AG04450 (cell line): ENCODE measurements around the gene MUTYH. TPM values are rescaled to one million over a fixed set of nuclear protein-coding genes. Genes with fewer than 3 reads are reported as not detected.

Source experiments
- CTCF ChIA-PET: fragments of 300-600, 350-600 bp; formaldehyde crosslinking; extraction: SDS; loops from one replicate; lab custom pipeline; 2022; ENCODE audit warnings: antibody characterized with exemption, inconsistent platforms; lab: Charles Lee
- POLR2A ChIA-PET: fragments of 350-600 bp; formaldehyde crosslinking; extraction: SDS; loops from one replicate; lab custom pipeline; 2021; ENCODE audit warnings: antibody characterized with exemption, inconsistent platforms; lab: Yijun Ruan, JAX
- DNase-seq: peaks from one replicate; pipeline ENCODE4 v3.0.0-alpha.2; 2011; ENCODE audit warnings: low read depth, low spot score
- H3K27ac ChIP-seq: one replicate; pipeline ENCODE4 v1.5.1; 2012; ENCODE audit warnings: low read depth, low read length, control low read depth
- H3K27me3 ChIP-seq: one replicate; pipeline ENCODE4 v1.6.0; 2012; ENCODE audit warnings: low read length; ENCODE audit not compliant: control insufficient read depth, insufficient read depth
- H3K4me3 ChIP-seq: 2 replicates; pipeline ENCODE4 v1.5.1; 2011; ENCODE audit warnings: mild to moderate bottlenecking, low read depth, low read length, control low read depth
- H3K9me3 ChIP-seq: 2 replicates; pipeline ENCODE4 v1.5.1; 2012; ENCODE audit warnings: low read length; ENCODE audit not compliant: control insufficient read depth, insufficient read depth
- CTCF ChIP-seq: IDR thresholded peaks from 2 replicates; pipeline ENCODE4 v1.5.1; 2011; ENCODE audit warnings: low read depth, low read length, control low read depth, inconsistent platforms
- polyA plus RNA-seq: library from polyadenylated mRNA; depleted of rRNA; stranded (reverse); fragments of >200 nt; gene quantifications from 2 replicates; pipeline ENCODE4 v1.2.3, GENCODE V29; 2011

MUTYH gene
- polyA plus RNA-seq, 1 experiment = 5.8 TPM

GRCh38 chr1:45348020-45348419 lies 7.8 kb upstream of the MUTYH start:
- CTCF ChIA-PET = interaction anchor here (0.5 to 5.8 kb wide), 10 partner anchors 9 to 334 kb away, joined by 3 to 41 read pairs (median 4); partner anchors contain the start of gene TESK2
- H3K4me3 ChIP-seq = no peak overlapping the region
- H3K9me3 ChIP-seq = no peaks in the 10 kb centered on the region
- DNase-seq = no peak
- no peak overlapping the region for H3K27ac ChIP-seq
- no peaks in the 10 kb centered on the region for H3K27me3 ChIP-seq
- POLR2A ChIA-PET = interaction anchor here (1.6 to 2.2 kb wide), 3 partner anchors 9 to 337 kb away, joined by 3 to 12 read pairs (median 6); partner anchors contain the start of genes HECTD3, PRDX1 and TOE1
- no peak for TF ChIP-seq CTCF

DNA sequence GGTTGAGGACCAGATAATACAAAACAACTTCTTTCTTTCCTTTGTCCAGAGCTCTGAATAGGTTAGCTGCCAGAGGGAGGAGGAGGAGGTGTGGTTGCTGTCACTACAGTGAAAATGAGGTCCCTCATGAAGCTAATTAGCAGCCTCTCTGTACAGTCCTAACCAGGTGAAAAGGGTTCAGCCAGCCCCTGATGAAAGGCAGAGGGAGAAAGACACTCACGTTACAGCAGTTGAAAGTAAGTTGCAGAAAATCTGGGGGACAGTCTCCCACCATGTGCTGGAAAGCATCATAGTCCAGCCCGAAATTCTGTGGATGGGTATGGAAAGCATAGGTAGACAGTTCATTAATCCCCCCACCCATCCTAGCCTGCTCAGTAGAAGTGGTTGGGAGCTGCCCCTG lies 6.2 kb upstream of the MUTYH start:
- CTCF ChIA-PET = interaction anchor here (5.6 to 5.8 kb wide), 2 partner anchors 13 to 147 kb away, joined by 41 read pairs; partner anchors contain the start of gene TESK2
- no peaks in the 10 kb centered on the region for H3K27me3 ChIP-seq
- no peak overlapping the region for H3K4me3 ChIP-seq
- H3K27ac ChIP-seq = no peak overlapping the region
- no peak for TF ChIP-seq CTCF
- DNase-seq = no peak
- no peaks in the 10 kb centered on the region for H3K9me3 ChIP-seq
- POLR2A ChIA-PET = interaction anchor here (0.6 to 1.6 kb wide), 2 partner anchors 16 to 154 kb away, joined by 4 to 7 read pairs; partner anchors contain the start of genes CCDC163 and MMACHC

- no peak for DNase-seq
- TF ChIP-seq CTCF = no peak
- no peak overlapping the region for H3K27ac ChIP-seq
- CTCF ChIA-PET = interaction anchor here (1.7 kb wide), 1 partner anchor 12 kb away, joined by 5 read pairs; no protein-coding TSS in a partner anchor
- no peak overlapping the region for H3K4me3 ChIP-seq
- POLR2A ChIA-PET = interaction anchor here (1.6 kb wide), 1 partner anchor 155 kb away, joined by 4 read pairs; the partner anchor contains the start of genes CCDC163 and MMACHC
- H3K9me3 ChIP-seq = no peaks in the 10 kb centered on the region; the same call in 1 of the 2 replicates
- H3K27me3 ChIP-seq = no peaks in the 10 kb centered on the region
Observed at GRCh38 chr1:45345014-45345413, 4.8 kb upstream of the MUTYH start.

GRCh38 chr1:45344499-45344898 lies 4.3 kb upstream of the MUTYH start:
- H3K27me3 ChIP-seq = no peaks in the 10 kb centered on the region
- CTCF ChIA-PET = interaction anchor here (1.1 to 1.8 kb wide), 3 partner anchors 12 to 330 kb away, joined by 3 to 8 read pairs (median 5); no protein-coding TSS in a partner anchor
- H3K27ac ChIP-seq = no peak overlapping the region
- TF ChIP-seq CTCF = no peak
- POLR2A ChIA-PET = interaction anchor here (1.3 kb wide), 1 partner anchor 12 kb away, joined by 3 read pairs; no protein-coding TSS in a partner anchor
- no peak overlapping the region for H3K4me3 ChIP-seq
- DNase-seq = no peak
- no peaks in the 10 kb centered on the region; the same call in 1 of the 2 replicates for H3K9me3 ChIP-seq
